ENCODE measurements around the gene HPCAL4. TPM values are rescaled to one million over a fixed set of nuclear protein-coding genes. Genes with fewer than 3 reads are reported as not detected.

HPCAL4 gene
- total and polyA plus RNA-seq, 10 of the 15 experiments (the other 5 are each of a cell fraction or from before 2014, with no cell fraction given) = 0.05 to 0.18 (median 0.06) TPM; not detected in 5

DNA sequence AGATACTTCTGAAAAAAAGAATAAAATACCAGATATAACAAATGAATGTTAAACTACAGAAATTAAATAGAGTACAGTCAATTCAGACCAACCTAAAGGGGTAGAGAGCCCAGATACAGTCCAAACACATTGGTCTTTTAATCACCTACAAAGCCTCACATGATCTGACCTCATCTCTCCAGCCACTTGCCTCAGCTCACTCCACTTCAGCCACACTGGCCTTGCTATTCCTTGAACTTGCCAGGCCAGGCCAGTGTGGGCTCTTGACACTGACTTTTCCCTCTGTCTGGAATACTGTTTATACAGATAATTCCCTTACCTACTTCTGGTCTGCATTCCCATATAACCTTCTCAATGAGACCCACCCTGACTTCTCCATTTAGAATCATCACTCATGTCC is 30.4 kb upstream of the HPCAL4 start (continued):
- no peak for TF ChIP-seq ETV6 (conservative IDR thresholded peaks at IDR 0.05 in 1 of 2, IDR thresholded peaks at IDR 0.05 in 1 of 2; ENCODE audit: borderline replicate concordance in 1 of 2, low read depth in 1 of 2)

DNA sequence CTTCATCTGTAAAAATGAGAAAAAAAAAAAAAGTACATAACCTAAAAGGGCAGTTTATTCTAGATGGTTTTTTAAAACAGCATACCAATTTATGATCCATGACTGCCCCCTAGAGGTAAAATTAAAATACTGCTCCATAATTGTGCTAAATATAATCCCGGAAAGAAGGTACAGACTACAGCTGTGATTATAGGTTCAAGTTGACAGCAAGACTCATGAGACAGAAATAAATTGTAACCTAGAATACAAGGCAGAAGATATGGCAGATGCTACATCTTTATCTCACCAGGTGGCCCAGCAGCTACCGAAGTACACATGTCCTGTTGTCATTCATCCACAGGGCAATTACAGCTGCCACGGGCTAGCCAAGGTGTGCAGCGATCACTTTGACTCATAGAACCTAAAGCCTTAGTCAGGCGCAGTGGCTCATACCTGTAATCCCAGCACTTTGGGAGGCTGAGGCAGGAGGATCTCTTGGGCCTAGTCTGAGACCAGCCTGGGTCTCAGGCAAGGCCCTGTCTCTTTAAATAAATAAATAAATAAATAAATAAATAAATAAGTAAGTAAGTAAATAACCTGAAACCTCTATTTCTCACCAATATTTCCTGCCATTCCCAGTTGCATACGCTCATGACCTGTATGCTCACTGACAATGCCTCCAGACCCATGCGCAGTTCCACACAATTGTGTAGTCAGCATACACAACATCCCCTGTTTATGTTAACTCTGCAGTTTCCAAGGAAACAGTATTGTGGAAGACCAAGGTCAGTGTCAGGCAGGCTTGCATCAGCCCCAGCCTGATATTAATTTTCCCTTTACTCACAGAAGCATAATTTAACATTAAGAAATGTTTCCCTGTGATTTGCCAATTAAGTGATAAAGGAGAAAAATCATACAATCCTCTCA is 29.1 kb upstream of the HPCAL4 start:
- DNase-seq (ENCODE audit: low read depth, low spot score) = no peak
- ChIA-PET POLR2A (interaction anchor here (0.5 to 0.6 kb wide), 2 partner anchors 243 to 284 kb away, joined by 3 to 4 read pairs; no protein-coding TSS in a partner anchor), CTCF (interaction anchor here (0.6 to 4.7 kb wide), 27 partner anchors 9 to 629 kb away, joined by 3 to 35 read pairs (median 4); partner anchors contain the start of genes NT5C1A and PPIE), SMC1A (ENCODE audit: uncharacterized antibody, unreplicated experiment) (interaction anchor here (0.6 to 2.2 kb wide), 14 partner anchors 9 to 529 kb away, joined by 3 to 8 read pairs (median 4); no protein-coding TSS in a partner anchor), RAD21 (ENCODE audit: unreplicated experiment) (interaction anchor here (1.2 to 3.3 kb wide), 7 partner anchors 18 to 454 kb away, joined by 3 to 29 read pairs (median 5); no protein-coding TSS in a partner anchor)
- FAIRE-seq = peak; percentile 99
- TF ChIP-seq, protein P1, sequence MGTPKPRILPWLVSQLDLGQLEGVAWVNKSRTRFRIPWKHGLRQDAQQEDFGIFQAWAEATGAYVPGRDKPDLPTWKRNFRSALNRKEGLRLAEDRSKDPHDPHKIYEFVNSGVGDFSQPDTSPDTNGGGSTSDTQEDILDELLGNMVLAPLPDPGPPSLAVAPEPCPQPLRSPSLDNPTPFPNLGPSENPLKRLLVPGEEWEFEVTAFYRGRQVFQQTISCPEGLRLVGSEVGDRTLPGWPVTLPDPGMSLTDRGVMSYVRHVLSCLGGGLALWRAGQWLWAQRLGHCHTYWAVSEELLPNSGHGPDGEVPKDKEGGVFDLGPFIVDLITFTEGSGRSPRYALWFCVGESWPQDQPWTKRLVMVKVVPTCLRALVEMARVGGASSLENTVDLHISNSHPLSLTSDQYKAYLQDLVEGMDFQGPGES (IDR thresholded peaks at IDR 0.05) = no peak
- TF ChIP-seq SMC3 (IDR thresholded peaks at IDR 0.05; ENCODE audit: borderline replicate concordance, low read length) = peak; percentile 64; the same call in 1 of the 2 replicates
- TF ChIP-seq, protein P2, sequence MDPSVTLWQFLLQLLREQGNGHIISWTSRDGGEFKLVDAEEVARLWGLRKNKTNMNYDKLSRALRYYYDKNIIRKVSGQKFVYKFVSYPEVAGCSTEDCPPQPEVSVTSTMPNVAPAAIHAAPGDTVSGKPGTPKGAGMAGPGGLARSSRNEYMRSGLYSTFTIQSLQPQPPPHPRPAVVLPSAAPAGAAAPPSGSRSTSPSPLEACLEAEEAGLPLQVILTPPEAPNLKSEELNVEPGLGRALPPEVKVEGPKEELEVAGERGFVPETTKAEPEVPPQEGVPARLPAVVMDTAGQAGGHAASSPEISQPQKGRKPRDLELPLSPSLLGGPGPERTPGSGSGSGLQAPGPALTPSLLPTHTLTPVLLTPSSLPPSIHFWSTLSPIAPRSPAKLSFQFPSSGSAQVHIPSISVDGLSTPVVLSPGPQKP (IDR thresholded peaks at IDR 0.05; ENCODE audit: low read depth, low read length) = no peak
- peak; percentile 87 for TF ChIP-seq RAD21 (IDR thresholded peaks at IDR 0.05; ENCODE audit: insufficient read depth, low read depth, low read length)
- peak; percentile 76 for TF ChIP-seq ZNF384 (IDR thresholded peaks at IDR 0.05; ENCODE audit: borderline replicate concordance, low read depth, low read length)
- TF ChIP-seq, protein P3, sequence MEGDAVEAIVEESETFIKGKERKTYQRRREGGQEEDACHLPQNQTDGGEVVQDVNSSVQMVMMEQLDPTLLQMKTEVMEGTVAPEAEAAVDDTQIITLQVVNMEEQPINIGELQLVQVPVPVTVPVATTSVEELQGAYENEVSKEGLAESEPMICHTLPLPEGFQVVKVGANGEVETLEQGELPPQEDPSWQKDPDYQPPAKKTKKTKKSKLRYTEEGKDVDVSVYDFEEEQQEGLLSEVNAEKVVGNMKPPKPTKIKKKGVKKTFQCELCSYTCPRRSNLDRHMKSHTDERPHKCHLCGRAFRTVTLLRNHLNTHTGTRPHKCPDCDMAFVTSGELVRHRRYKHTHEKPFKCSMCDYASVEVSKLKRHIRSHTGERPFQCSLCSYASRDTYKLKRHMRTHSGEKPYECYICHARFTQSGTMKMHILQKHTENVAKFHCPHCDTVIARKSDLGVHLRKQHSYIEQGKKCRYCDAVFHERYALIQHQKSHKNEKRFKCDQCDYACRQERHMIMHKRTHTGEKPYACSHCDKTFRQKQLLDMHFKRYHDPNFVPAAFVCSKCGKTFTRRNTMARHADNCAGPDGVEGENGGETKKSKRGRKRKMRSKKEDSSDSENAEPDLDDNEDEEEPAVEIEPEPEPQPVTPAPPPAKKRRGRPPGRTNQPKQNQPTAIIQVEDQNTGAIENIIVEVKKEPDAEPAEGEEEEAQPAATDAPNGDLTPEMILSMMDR (IDR thresholded peaks at IDR 0.05 in 2 of 3, conservative IDR thresholded peaks at IDR 0.05 in 1 of 3; ENCODE audit: control insufficient read depth in 2 of 3, extremely low read depth in 1 of 3, insufficient read depth in 1 of 3, low read depth in 3 of 3, low read length in 3 of 3) = peak; percentile 34 to 74 (median 59)
- in situ Hi-C loops (cut with MboI) = loop anchor here (5.0 kb wide), 1 partner anchor 113 kb away; no protein-coding TSS in a partner anchor
- H3K79me2 ChIP-seq (ENCODE audit: control insufficient read depth, insufficient read depth, low read length) = no peaks in the 10 kb centered on the region
- no peaks in the 10 kb centered on the region for H3K36me3 ChIP-seq (ENCODE audit: control insufficient read depth in 2 of 2, insufficient read depth in 2 of 2, low read length in 1 of 2)
- H3K4me2 ChIP-seq (ENCODE audit: control insufficient read depth, insufficient read depth) = no peak overlapping the region
- H2AFZ ChIP-seq (ENCODE audit: control insufficient read depth, low read depth, low read length) = peak overlapping the region; percentile 13; the same call in 1 of the 2 replicates
- ATAC-seq = peak; percentile 76
- H3K4me3 ChIP-seq = no peak overlapping the region
- no peak overlapping the region for H3K9ac ChIP-seq (ENCODE audit: control insufficient read depth, insufficient read depth, low read length)
- H4K20me1 ChIP-seq (ENCODE audit: control insufficient read depth, insufficient read depth) = no peaks in the 10 kb centered on the region
- H3K4me1 ChIP-seq (ENCODE audit: control insufficient read depth, insufficient read depth, low read length) = no peaks in the 10 kb centered on the region
- H3K27ac ChIP-seq (ENCODE audit: control insufficient read depth, insufficient read depth) = no peak overlapping the region
- intact Hi-C loops (cut with micrococcal nuclease; ENCODE audit: unreplicated experiment) = loop anchor here (1.0 to 10.0 kb wide), 4 partner anchors 48 to 256 kb away; partner anchors contain the start of gene NT5C1A
- no peaks in the 10 kb centered on the region for H3K27me3 ChIP-seq (replicated peaks in 1 of 2; ENCODE audit: control insufficient read depth in 2 of 2, insufficient read depth in 2 of 2, low read length in 1 of 2)
- H3K9me3 ChIP-seq (replicated peaks; ENCODE audit: control insufficient read depth, insufficient read depth, low read length) = no peaks in the 10 kb centered on the region
- BruUV-seq (replicated peaks) = no TSS peak
- 29% methylated on average over 7 of the region's 7 CpGs for WGBS (ENCODE audit: insufficient coverage, insufficient replicate concordance, low lambda C conversion rate, missing lambda C conversion rate)

Data from GM12878 (cell line).